Activated T-helper 9 cell treated with anti-CD3 and anti-CD28 coated beads, Interleukin-2, amount 50 U/mL, for 16 hours (primary cell): ENCODE results near the gene POC1B.

Experiments
- DNase-seq: peaks from one replicate; pipeline ENCODE4 v3.0.0-alpha.2; 2020; ENCODE audit warnings: low read depth

The POC1B gene

DNA sequence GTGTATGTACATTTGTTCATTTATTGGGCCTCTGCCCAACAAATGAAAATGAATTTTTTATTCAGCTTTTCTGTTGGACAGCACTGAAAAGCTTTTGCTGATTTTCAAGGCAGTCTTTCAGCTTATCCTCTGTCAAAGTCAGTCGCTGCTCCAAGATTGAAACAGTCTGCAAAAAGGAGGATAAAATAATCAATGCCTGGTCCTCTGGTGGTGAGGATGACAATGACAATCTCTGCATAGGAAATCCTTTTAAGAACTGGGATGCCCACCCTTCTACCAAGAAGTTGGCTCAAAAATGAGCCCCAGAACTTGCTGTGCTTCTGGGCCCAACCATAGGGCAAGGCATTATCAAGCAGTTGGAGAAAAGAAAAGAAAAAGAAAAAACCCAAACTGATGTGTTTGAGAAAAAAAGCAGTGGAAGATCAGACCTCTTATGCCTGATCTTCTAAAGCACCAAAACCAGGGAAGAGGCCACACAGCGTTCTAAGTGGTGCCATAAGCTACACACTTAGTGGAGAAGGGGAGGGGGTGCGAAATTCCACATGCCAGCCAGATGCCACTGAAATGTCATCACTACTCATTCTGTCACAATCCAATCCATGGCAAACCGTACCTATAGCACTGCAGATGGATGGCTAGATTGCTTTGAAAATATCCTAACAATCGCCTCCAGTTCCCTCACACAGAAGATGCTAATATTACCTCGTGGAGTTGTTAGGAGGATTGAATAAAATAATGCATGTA, 104.6 kb downstream of the POC1B start:
- no peak for DNase-seq

DNA sequence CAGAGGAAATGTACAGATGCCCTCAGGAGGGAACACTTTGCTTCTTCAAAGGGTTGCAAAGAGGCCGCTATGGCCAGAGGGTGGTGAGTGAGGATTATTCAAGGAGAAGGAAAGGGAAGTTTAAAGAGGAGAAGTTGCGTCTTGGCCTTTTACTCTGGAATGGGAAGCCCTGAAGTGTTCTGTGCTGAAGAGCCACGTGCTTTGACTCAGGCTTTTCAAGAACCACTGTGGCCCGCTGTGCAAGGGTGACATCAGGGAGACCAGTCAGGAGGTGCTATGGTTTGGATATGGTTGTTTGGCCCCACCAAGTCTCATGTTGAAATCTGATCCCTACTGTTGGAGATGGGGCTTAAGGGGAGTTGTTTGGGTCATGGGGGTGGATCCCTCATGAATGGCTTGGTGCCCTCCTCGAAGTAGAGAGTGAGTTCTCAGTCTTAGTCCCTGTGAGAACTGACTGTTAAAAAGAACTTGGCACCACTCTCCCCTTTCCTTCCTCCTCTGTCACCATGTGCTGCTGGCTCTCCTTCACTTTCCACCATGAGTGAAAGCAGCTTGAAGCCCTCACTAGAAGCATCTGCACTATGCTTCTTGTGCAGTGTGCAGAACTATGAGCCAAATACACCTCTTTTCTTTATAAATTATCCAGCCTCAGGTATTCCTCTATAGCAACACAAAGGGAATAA, 107.5 kb downstream of the POC1B start:
- no peak for DNase-seq

DNA sequence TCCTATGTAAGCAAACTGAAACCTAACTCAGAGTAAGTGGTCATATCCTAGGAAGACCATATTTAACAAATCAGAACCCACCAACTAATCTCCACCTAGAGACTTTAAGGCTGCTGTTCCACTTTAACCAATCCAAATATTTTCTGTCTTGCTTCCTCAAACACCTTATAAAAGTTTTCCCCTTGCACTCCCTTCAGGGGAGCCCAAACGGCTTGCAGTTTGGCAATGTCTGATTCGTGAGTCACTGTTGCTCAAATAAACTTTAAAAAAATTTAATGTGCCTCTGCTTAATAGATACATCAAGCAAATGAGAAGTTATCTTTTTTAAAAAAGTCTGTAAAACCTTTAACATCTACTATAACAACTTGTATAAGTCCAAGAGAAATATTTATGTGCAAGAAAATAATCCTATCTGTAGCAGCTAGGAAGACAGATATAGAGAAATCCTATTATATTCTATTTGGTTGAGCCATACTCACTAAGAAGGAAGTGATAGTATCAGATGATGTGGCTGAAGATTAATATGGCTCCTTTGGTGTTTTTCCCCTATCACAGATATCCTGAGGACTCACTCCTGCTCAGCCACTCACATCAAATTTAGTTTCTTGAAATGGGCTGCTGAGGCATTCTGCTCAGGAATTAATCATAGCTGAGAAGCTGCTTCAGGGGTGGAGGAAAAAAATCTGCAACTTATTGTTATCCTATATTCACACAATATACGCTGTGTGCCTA, 108.4 kb downstream of the POC1B start:
- DNase-seq, result no peak

DNA sequence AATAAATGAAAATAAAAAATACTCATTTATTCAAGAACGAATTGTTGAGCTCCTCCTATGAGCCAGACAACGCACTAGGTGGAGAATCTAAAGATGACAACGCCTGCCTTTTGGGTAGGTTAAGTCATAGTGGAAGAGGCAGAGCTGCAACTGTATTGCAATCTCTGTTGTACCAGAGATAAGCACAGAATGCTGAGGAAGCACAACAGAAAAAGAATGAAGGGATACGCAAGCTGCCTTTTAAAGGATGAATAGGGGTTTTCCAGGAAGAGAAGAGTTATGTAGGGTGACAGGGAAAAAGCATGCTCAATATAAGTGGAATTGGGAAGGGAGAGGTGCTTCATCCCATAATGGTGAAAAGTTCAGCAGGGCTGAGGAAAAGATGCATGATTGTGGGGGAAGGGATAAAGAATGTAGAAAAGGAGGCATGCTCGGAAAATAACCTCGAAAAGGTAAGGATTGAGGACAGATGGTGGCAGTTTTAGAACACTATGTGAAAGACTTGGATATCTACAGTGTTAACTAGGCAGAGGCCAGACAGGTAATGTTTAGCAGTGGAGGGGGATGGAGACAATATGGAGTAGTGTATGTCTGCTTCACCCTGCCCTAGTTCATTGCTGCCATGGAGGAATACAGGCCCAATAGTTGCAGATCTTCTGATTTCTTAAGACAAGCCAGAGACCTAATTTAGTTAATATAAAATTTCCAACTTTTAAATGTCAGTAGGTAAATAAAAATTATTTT, 109.6 kb downstream of the POC1B start:
- DNase-seq, result no peak

DNA sequence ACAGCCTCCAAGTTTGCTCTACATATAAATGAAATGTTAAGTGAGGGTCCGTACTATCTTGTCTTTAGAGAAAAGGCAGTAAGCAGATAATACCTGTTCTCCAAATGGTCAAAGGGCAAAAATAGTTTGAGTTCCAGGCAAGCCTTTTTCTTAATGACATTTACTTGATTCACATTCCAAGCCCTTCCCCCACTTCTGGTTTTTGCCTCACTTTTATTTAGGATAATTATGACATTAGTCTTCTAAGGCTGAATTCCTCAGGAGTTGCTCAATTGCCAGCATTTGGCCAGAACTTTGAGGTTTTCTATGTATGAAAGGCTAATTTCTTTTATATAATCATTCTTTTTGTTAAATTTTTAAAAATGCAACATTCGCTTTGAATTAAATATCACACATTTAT, 111.0 kb downstream of the POC1B start:
- no peak for DNase-seq

DNA sequence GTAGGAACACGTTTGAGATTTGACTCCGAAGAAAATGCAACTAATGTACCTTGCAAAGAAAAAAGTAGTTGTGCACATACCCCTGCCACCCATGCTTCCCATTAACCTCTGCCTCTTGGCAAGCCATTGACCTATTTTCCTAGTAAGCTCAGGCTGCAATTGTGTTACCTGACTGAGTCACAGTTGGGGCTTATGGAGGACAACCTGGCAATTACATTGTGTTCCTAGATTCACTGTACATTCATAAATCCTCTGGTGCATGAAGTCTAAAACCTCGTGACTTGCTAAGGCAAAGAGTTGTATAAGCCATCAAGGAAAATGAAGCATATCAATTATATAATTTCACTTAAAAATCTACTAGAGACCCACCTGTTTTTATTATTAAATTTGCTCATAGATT, 111.5 kb downstream of the POC1B start:
- DNase-seq, result no peak

DNA sequence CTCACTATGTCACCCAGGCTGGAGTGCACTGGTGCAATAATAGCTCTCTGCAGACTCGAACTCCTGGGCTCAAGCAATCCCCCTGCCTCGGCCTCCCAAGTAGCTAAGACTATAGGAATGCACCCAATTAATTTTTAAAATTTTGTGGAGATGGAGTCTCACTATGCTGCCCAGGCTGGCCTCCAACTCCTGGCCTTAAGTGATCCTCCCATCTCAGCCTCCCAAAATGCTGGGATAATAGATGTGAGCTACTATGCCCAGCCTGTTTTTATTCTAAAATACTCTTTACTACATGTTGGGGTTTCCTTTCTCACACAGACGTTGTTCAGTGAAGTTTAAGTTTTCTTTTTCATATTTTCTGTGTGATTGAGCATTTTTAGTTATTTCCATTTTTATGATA, 112.6 kb downstream of the POC1B start:
- no peak for DNase-seq

DNA sequence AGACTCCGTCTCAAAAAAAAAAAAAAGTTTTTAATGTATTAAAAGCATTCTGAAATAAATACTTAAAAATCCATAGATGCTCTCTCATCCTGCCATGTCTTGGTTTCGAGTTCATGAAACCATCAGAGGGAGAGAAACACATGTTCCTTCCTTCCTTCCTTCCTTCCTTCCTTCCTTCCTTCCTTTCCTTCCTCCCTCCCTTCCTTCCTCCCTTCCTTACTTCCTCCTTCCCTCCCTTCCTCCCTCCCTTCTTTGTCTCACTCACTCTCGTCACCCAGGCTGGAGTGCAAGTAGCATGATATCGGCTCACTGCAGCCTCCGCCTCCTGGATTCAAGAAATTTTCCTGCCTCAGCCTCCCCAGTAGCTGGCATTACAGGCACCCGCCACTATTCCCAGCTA, 113.2 kb downstream of the POC1B start:
- DNase-seq, result no peak

DNA sequence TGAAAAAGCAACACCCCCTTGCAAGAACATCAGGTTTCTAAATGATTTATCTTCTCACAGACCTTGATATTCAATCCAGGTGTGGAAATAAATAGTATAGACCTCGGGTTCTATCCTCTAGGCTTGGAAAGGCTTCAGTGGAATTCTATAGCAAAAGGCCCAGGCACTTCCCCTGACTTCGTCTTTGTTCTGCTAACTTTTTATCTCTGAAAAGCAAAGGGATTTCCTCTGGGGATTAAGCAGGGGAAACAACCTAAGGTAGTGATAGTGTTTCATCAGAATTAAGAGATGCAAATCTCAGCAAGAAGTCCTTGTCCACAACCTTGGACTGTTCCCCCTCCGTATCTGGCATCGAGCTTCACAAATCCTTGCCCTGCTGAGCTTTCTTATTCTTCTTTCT, 114.0 kb downstream of the POC1B start:
- no peak for DNase-seq

DNA sequence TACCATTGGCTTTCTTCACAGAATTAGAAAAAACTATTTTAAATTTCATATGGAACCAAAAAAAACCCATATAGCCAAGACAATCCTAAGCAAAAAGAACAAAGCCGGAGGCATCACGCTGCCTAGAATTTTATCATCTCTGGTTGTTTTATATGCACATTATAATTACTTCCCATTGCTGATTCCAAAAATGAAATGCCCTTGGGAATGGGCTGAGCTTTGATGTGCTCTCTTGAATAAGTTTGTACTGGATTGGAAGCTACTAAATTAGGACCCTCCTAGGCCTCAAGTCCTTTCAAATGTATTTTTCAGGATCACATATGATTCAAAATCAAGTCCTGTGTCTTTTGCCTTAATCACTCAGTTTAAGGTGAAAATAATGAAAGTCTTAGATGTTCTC, 114.6 kb downstream of the POC1B start:
- no peak for DNase-seq

DNA sequence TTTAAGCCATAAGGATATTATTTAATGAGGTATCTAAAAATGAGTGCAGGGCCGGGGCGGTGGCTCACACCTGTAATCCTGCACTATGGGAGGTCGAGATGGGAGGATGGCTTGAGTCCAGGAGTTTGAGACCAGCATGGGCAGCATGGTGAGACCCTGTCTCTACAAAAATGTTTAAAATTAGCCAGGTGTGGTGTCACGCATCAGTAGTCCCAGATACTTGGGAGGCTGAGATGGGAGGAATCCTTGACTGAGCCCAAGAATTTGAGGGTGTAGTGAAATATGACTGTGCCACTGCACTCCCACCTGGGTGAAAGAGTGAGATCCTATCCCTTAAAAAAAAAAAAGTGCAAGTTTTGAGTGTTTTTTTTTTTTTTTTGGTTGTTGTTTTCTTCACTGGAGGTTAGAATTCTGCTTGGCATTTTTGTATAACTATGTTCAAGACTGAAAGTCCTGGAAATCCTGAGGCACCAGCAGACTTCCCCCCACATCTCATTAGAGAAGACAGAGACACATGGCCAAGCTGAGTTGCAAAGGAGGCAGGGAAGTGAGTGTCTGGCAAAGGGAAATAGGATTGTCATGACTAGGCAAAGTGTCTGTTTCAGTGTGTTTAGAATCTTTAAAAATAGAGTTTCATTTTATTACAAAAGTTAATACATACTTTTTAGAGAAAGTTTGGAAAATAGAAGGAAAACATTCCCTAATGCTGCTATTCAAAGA, 120.1 kb downstream of the POC1B start:
- no peak for DNase-seq

DNA sequence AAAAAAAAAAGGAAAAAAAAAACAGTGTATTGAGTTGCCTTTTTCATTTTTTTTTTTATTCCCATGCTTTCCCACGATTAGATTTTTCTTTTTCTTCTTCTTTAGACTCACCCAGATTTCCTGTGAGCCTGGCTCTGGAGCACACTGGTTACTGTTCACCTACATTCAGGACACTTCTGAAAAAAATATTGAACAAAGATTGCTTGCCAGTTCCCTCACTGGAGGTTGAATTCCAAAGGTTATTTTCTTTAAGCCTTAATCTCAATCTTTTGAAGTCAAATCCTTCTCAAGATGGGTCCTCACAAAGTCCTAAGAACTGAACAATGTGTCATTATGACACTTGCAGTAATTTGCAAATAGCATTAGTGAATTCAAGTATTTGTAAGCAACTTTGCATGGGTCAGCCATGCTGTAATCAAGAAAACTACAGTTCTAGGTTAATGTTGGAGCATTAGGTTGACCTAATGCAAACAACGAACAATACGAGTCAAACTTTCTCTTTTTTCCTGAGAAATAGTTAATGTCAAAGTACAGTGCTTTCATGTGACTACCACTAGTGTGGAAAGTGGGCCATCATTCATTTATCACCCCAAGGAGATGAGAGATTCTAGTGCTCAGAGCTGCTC, 124.3 kb downstream of the POC1B start:
- DNase-seq, result no peak

DNA sequence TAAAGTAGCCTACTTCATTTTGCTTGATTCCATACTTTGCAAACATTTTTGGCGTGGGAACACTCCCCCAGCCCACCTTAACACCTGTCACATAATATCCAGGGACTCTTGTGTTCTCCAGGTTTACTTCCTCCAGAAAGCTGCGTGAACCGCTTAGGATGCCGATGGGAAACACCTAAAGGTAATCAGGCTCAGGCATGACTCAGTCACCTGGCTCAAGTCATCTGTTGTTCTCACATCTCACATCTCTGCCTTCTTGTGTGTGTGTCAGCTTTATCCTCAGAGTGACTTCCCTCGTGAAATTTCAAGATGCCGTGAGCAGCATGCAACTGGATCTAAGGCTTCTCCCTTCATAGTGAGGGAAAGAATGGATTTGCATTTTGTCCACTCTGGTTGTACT, 125.4 kb downstream of the POC1B start:
- no peak for DNase-seq

DNA sequence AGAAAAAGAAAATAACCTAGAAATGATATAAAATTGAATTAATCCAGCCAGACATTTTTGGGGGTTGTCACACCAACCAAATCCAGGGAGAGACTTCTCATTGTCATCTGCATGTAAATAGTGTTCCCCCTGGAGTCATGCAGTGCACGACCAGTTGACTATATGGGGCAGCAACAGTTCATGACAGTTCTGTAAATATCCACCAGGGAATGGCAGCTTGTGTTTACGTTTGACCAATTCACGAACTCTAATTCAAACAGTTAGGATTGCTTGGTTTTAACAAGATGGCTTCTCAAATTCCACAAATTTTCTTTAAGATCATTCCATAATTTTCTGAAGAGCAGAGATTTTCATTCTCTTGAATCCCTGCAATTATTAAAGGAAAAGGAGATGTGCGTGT, 130.1 kb downstream of the POC1B start:
- DNase-seq, result no peak

DNA sequence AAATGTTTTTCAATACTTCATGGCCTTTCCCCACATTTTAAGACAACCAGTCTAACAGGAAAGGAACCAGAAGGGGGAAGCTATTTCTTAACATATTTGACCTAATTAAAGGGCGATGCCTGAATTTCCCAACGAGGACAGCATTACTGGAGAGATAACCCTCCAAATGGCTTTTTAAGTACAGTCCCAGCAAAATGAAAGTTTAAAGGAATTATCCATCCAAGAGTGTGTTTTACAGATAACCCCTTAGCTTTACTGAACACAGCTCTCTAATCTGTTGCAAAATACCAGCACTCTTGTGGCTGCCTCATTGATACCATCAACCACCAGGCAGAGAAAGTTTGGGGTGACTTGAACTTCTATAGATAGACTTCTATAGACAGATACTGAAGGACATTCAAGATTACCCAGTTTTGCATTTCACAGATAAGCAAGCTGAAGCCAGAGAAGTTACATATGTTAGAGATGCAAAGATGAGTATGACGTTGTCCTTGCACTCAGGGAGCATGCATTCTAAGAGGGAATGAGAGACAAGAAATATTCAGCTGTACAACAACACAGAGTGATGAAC, 132.2 kb downstream of the POC1B start:
- DNase-seq, result no peak

DNA sequence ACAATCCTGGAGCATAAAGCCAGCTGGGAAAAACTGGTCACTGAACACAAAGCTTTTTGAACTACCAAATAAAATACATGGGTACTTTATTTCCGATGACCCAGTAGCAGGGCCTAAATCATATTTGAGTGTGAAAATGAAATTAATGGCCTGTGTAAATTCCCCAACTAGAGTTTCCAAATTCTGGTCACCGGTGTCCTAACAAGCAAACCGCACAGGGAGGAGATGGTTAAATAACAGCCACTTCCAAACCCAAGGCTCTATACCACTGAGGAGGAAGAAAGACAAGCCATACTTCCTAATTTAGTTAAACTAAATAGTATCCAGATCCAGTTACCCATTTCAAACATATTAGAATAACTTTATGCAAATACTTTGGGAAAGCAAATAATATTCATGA, 133.5 kb downstream of the POC1B start:
- DNase-seq, result no peak

DNA sequence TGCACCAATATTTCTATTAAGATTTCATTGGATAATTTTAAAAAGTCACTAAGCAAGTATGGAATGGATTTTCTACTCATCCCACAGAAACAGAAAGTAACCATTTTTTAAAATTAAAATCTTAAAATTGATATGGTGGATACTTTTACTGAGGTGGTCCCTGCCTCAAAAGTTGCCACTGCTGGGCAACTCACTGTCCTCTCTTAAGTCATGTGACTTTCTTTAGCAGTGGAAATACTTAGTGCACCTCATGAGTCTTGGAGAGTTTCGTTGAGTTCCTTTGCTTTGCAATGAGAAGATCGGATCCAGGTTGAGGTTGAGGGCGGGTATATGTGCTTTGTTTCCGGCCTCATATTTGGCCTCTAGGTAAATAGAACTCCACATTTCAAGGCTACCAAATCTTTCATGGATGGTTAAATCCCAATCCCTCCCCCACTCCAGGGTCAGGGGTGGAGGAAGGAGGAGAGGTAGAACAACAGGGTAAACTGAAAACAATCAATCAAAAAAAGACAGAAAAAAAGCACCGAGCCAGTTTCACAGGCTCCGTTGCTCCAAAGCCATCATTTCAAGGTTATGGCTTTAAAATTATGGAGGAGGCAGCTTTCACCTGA, 134.0 kb downstream of the POC1B start:
- no peak for DNase-seq

DNA sequence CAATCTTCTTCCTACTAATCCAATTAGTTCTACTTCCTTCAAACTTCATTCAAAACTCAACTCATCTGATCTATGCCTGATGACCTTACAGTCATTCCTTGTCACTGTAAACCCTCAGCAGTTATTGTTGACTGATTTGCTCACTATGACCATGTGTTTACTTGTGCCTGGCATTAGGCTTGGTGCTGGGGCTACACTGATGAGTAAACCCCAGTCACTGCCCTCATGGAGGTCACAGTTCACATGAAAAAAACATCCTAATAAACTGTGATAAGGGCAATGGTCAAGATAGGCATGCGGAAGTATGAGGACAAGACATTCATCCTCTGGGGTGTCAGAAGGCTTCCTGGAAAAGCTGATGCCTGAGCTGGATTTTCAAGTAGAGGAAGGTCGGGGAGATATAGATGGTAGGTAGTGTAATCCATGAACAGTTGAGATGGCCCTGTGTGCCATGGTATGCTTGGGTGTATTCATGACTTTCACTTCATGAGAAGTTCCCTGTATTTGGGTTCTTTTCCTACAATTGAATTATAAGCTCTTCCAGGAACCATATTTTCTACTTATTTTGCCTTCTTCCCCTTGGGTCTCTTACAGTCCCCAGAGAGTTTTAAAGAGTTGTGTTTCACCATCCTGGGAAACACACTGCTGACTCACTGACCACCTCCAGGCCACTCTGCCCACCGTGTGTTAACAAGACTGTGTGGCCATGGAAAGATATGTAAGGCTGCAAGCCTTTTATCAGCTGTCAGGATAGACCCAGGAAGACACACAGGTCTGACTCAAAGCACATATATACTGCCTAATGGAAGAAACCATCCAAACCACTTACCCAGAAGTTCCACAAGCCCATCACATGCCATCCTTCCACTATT, 134.8 kb downstream of the POC1B start:
- no peak for DNase-seq
